SU-DHL-6 (cell line): Measurements from ENCODE around the gene ITGB4.

Experiments used
- EZH2phosphoT487 ChIP-seq: fragments of 200-600 bp; sonication (generic), shearing (Covaris generic); conservative IDR thresholded peaks from 2 replicates; pipeline ENCODE4 v1.6.1; 2018; ENCODE audit warnings: mild to moderate bottlenecking, antibody characterized with exemption, low read length, moderate library complexity, mixed read lengths
- TF ChIP-seq, protein P1 (sequence below): fragments of 200-600 bp; sonication (generic); IDR thresholded peaks from one replicate; pipeline ENCODE4 v1.5.1; 2017; ENCODE audit warnings: antibody characterized with exemption, mild to moderate bottlenecking, low read length, moderate library complexity; ENCODE audit not compliant: insufficient read depth, poor library complexity, severe bottlenecking

DNA sequence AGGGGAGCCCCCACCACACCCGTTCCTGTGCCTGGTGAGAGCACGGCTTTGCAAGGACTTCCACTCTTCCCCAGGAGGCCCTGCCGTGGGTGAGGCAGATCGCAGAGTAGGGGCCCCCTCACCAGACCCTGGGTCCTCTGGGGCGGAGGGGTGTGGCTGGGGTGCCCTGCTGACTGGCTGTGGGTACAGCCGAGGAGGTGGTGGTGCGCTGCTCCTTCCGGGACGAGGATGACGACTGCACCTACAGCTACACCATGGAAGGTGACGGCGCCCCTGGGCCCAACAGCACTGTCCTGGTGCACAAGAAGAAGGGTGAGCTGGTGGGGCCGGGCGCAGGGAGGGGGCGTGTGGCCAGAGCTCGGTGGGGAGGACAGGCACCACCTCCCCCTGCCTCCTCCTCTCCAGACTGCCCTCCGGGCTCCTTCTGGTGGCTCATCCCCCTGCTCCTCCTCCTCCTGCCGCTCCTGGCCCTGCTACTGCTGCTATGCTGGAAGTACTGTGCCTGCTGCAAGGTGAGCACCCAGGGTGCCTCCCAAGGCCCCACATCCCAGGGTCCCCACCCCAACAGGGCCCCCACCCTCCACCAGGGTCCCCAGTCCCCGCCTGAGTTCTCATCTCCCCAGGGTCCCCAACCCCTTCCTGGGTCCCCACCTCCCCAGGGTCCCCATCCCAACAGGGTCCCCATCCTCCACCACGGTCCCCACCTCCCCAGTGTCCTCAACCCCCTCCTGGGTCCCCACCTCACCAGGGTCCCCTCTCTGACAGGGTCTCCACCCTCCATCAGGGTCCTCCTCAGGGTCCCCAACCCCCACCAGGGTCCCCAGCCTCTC lies 16.1 kb downstream of the ITGB4 start:
- TF ChIP-seq, protein P1, sequence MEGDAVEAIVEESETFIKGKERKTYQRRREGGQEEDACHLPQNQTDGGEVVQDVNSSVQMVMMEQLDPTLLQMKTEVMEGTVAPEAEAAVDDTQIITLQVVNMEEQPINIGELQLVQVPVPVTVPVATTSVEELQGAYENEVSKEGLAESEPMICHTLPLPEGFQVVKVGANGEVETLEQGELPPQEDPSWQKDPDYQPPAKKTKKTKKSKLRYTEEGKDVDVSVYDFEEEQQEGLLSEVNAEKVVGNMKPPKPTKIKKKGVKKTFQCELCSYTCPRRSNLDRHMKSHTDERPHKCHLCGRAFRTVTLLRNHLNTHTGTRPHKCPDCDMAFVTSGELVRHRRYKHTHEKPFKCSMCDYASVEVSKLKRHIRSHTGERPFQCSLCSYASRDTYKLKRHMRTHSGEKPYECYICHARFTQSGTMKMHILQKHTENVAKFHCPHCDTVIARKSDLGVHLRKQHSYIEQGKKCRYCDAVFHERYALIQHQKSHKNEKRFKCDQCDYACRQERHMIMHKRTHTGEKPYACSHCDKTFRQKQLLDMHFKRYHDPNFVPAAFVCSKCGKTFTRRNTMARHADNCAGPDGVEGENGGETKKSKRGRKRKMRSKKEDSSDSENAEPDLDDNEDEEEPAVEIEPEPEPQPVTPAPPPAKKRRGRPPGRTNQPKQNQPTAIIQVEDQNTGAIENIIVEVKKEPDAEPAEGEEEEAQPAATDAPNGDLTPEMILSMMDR = no peak
- no peak for TF ChIP-seq EZH2phosphoT487
